ENCODE results near the gene PSMB3.

DNA sequence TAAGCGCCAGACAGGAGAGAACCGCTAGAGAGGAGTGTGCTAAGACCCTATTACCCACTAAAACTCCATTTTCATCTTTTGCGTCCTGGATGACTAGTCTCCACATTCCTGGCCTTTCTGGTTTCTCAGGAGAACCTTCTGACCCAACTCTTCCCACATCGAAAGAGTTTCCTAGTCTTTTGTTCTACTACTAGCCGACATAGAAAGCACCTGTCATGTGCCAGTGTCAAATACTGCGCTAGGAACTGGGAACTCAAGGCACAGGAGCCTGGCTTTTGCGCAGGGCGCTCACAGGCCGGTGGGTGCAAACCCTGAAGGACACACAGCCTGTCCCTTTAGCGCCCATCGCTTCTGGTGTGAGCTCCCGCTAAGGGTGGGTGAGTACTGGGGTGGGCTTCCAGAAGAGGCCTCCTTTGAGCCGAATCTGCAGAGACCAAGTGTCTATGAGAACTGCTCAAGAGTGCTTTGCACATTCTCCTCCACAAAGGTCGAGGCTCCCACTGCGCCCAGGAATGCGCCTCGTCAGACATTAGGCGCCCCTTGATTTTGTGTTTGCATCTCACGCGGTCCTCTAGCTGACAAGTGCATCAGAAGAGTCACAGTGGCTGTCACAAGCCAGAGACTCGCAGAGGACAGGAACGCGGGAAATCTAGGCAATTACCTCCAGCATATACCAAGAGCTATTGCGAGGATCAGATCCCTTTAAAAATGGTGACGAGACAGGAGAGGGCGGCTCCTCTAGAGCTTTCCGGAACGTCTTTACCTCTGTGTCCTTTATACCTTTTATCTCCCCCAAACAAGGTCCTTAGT is 2.0 kb upstream of the PSMB3 start:
- no peak for TF ChIP-seq POLR2A (IDR thresholded peaks at IDR 0.05; ENCODE audit: low read length)
- TF ChIP-seq GATA1 (IDR thresholded peaks at IDR 0.05; ENCODE audit: low read depth, low read length) = no peak
